Amniotic epithelial cell (primary cell): ENCODE data around the gene CSPG4.
"Not testable (repeated sequence)": the region's sequence is repeated elsewhere in the genome, so short reads cannot be mapped to it uniquely, and the experiment has no call there.

Source experiments
- DNase-seq: peaks from one replicate; pipeline ENCODE4 v3.0.0-alpha.2; 2010; ENCODE audit warnings: low read depth

Gene CSPG4

GRCh38 chr15:75712668-75713337, at the start of gene CSPG4:
CSPG4 (minus strand) TSS chr15:75712848; CDS start chr15:75712755, 93 bp downstream.
- DNase-seq: peak; percentile 48

DNA sequence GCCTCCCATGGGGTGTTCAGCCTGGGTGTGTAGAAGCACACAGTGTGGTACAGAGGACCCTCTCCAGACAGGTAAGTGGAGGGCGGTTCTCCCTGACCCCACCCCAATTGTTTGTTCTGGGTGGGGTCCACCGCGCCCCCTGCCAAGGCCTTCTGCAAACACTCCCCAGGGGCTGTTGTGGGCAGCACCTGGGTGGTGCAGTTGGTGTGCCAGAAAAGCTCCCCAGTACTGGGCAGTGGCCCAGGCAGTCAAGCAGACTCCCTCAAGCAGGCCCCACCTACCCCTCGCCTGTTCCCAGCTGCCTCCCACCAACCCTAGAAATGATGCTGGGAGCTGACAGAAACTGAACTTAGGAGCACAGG, 49.7 kb upstream of the CSPG4 start:
- not testable (repeated sequence) for DNase-seq

DNA sequence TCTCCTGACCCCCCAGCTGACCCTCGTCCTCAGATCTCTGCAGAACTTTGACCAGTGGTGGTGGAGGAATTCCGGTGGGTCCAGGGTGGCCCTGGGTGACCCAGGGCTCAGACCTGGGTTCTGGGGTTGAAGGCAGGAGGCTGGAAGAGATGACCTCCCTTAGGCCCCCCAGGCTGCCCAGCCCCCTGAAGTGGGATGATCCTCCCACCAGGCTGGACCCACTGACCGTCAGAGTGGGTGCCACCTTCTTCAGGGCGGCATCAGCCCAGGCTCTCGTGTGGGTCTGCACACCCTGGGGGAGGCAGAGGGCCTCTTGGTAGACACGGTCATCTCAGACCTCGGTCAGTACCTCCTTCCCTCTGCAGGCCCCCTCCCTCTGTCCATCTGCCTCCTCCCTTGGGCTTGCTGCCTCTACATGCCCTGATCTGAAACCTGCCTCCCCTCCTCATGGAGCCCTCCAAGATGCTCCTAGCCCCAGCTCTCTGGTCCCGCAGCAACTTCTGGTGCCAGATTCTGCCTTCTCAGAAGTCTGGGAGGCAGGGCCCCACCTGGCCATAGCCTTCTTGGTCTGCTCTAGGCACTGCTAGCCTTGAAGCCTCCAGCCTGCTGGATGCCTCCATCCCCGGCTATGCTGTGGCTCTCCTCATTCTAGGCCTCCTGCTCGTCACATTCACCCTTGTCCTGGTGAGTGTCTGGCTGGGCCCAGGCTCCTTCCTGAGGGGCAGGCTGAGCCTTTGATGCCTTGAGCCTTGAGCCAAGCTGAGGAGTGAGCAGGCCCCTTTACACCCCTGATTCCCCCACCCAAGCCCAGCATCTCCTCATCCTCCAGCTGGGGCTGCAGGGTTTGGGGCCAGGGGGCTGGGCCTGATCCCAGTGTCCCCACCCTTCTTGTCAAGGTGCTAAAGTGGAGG, 49.1 kb upstream of the CSPG4 start:
- DNase-seq: no peak

- no peak for DNase-seq
Observed at GRCh38 chr15:75760704-75761435, 48.2 kb upstream of the CSPG4 start.

- DNase-seq: not testable (repeated sequence)
Observed at GRCh38 chr15:75760131-75760520, 47.5 kb upstream of the CSPG4 start.

DNA sequence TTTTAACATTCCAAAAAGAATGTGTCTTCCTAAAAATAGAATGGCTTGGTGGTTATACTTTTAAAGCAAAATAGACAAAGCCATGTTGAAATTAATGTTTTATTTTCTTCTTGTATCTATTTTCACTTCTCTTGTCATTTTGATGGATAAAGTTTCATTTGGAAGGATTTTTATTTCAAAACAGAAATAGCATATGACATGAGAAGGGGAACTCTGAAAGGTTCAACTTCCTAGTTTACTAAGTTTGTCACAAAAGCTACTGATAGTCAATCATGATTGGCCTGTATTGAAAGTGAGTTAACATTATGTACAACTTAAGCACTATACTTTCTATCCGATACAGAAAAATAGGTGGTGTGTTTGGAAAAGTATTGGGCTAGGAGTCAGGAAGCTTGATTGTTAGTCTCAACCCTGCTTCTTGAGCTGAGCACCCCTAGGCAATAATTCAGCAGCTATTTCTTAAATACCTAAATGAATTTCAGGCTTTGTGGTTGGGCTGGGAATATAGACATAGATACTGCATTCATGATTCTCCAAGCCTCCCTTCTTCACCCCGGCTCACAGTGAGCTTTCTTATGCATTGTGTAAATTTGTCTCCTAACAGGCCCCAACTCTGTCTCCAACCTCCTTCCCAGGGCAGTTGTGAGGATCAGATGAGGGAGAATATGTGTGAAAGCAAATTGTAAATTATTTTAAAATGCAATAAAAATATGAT, 46.9 kb upstream of the CSPG4 start:
- no peak for DNase-seq

- DNase-seq: peak; percentile 82
Observed at GRCh38 chr15:75758071-75758872, 45.6 kb upstream of the CSPG4 start.

GRCh38 chr15:75754871-75755270, 42.2 kb upstream of the CSPG4 start:
- DNase-seq: not testable (repeated sequence)

DNA sequence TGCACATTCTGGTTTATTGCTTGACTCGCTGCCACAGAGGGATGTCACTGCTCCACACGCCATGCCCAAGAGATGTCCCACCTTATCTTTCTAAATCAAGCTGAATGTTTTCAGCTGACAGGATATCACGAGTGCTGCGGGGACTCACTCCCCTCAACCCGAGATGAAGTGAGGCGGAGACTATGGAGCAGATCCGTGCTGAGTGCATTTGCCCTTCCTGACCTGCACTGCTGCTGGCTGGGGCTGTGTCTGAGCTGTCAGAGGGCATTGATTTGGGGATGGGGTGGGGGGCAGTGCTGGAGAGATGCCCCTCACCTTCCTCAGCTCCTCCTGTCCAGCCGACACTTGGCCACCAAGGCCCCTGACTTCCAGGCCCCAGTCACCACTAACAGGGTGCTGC, 40.5 kb upstream of the CSPG4 start:
- no peak for DNase-seq

DNA sequence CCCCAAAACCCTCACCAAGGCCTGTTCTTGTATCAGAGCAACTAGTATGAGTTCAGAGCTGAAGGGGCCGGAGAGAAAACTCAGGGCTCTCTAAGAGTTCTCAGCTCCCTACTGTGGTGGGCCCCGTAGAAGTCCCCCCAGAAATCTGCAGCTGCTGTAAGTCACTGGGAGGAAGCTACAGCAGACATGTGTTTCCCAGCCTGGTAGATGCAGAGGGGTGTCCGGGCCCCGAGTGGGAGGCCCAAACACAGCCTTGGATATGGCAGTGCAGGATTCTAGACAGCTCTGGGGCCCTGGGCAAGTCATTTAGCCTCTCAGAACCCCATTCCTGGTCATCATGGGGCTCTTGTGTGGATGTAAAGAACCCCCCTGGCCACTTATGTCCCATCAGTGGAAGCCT, 39.2 kb upstream of the CSPG4 start:
- DNase-seq: no peak

GRCh38 chr15:75751116-75751875, 38.6 kb upstream of the CSPG4 start:
- no peak for DNase-seq

DNA sequence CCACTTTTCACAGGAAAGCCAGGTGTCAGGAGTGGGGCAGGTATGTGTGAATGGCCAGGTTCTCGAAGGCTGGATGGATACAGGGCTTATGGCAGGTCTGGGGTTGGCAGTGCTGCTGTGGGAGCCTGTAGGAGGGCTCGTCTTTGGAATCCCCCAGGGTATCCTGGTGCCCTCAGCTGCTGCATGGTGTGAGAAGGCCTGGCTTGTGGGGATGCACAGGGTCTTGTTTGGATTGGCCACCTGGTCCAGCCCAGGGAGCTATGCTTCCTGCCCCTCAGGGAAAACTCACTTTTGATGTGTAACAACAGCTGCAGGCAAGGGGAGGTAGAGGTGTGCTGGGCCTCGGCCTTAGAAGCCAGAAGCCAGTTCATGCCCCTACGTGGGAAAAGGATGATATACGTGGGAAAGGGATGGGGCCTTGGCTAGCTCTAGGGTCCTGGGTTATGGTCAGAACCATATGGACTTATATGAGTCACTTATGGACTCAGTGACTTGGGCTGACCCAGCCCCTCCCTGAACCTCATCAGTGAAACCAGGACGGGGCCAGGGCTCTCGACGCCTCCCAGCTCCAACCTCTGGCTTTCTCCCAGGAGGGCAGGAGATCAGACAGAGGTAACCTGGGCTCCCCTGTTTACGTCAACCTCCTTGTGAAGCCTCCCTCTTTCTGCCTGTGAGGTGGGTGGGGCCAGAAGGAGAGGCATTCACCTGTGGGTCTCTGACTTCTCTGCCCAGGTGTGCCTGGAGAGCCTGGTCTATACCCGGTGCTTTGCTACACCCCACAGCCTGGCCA, 37.8 kb upstream of the CSPG4 start:
- DNase-seq: no peak

GRCh38 chr15:75749820-75750219, 37.2 kb upstream of the CSPG4 start:
- DNase-seq: no peak

GRCh38 chr15:75748882-75749281, 36.2 kb upstream of the CSPG4 start:
- peak; percentile 24 for DNase-seq

GRCh38 chr15:75747121-75747520, 34.5 kb upstream of the CSPG4 start:
- DNase-seq: not testable (repeated sequence)

GRCh38 chr15:75745305-75745704, 32.7 kb upstream of the CSPG4 start:
- no peak for DNase-seq

DNA sequence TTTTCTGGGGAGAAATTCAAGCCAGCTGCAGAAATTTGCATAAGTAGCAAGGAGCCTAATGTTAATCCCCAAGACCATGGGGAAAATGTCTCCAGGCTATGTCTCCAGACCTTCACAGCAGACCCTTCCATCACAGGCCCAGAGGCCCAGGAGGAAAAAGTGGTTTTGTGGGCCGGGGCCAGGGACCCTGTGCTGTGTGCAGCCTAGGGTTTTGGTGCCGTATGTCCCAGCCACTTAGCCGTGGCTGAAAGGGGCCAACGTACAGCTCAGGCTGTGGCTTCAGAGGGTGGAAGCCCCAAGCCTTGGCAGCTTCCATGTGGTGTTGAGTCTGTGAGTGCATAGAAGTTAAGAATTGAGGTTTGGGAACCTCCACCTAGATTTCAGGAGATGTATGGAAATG, 29.7 kb upstream of the CSPG4 start:
- DNase-seq: not testable (repeated sequence)

GRCh38 chr15:75739791-75740190, 27.1 kb upstream of the CSPG4 start:
- no peak for DNase-seq

DNA sequence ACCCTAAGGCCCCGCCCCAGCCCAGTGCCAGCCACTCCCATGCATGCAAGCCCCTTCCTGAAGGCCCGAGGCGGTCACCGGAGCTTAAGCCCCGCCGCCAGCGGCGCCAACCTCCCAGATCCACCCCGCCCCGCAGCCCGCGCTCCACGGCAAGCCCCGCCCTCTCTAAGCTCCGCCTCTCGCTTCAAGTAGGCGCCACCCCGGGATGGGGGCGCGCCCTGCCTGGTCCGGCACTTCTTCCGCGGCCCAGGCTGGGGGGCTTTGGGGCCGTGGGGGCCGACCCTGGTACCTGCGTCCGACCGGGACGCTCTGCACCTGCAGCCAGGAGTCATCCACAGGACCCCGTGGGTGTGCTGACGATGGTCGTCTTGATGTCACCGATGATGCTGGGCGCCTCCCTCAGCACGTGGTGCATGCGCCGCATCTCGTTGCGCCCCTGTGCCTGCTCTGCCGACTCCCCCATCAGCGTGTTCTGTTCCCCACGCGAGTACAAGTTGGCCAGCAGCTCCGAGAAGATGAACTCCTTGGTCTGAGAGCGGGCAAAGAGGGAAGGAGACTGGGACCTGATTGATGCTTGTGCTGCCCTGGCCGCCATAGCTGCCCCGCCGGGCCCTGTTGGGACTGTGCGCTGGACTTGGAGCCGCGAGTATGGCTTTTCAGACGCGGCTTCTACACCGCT, 26.1 kb upstream of the CSPG4 start:
- DNase-seq: peak; percentile 93
